GM21526 (cell line): ENCODE data around the gene CCT5.
A peak's percentile ranks its signal among the peaks of the same experiment; 100 is the strongest.

Experiments
- ATAC-seq: cut with Tn5 transposase; IDR thresholded peaks from one replicate; pipeline ENCODE4 v1.9.1; 2021; ENCODE audit warnings: moderate library complexity; ENCODE audit not compliant: unreplicated experiment, low FRiP score

Gene CCT5

DNA sequence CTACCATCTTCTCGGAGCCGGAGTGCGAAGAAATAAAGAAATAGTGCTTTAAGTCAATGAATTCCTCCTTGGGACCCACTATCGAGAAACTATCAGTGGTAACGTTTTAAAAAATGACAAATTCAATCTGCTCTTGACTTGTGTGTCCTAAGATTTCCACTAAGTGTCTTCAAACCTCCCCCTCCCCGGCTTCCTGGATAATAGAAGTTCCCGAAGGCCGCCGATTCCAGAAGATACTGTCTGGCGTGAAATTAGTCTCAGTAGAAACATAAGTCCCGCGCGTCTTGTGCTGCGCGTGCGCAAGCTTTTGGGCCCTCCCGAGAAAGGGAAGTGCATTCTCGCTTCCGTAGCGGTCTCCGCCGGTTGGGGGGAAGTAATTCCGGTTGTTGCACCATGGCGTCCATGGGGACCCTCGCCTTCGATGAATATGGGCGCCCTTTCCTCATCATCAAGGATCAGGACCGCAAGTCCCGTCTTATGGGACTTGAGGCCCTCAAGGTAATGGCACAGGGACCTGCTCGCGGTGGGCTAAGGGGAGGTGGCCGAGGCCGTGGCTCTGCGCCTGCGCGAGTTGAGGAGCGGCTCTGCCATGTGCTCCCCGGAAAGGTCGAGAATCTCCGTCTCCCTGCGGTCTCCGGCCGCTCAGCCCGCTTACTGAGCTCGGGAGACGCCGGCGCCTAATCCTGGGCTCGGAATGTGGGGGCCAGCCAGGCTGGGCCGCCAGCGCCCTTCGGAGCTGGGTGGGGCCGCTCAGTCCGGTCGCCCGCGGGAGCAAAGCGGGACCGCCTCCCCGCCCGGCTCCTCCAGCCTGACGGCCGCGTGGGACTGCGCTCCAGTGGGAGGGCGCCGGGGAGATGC, at the start of gene CCT5:
Gene CCT5 (plus strand): TSS at position 333 of the 858 bp plus-strand sequence. CDS start 61 bp downstream, at position 394.
- peak; percentile 79 for ATAC-seq

DNA sequence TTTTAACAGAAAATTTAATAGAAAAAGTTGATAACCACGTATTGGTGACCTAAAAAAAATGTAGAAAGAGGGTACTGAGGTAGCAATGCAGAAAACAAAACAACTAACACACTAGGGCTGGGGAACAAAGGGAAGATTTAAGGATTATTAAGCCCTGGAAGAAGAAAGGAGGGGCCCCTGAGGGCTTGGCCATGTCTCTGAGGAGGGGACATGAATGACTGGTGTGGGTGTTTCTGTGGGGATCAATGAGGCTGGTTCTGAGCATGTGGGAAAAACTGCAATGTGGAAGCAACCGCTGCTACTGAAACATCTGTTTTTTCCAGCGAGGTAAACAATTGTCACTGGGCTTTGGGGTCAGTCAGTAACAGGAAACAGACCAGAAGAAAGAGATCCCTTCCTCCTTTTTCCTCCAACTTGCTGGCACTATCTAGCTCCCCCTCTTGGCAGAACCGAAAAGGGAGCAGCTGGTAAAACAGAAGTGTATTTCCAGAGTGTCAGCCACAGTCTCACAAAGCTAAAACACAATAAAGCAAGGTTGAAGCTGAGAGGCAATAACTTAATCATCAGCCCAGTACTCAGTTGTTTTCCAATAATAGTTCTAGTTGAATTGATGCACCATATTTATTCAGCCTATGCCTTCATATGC, 48.7 kb upstream of the CCT5 start:
- ATAC-seq = no peak

DNA sequence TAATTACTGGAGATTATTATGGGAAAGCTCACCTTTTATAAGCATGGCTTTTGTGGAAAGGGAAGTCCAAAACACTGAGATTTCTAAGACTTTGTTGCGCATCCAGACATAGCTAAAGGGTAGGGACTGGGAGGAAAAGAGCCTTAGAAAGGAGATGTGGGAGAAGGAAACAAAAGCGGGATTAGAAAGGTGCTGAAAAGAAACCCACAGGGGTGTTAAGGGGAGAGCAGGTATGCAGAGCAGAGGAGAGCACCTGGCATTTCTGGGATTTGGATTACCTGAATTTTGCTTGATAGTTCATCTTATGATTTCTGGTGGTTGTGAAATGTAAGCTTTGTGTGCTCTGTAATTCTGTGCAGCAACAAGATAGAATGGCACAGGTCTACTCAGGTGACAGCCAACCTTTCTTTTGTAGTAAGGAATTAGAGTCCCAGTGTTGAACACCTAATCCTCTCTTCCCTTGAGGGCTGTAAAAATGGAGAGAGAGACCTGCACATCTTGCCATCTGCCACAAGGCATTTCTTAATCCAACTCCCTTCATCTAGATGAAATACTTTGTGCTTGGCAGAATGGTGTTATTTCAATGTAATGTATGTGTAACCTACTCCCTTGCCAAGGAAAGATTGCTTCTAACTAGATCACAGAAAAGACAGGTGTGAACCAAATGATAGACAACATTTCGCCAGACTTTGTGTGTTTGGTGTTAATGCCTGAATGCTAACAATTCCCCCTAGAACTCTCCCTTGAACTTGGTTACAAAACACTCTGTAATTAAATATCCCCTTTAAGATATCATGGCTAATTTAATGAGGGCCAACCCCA, 47.8 kb upstream of the CCT5 start:
- no peak for ATAC-seq

DNA sequence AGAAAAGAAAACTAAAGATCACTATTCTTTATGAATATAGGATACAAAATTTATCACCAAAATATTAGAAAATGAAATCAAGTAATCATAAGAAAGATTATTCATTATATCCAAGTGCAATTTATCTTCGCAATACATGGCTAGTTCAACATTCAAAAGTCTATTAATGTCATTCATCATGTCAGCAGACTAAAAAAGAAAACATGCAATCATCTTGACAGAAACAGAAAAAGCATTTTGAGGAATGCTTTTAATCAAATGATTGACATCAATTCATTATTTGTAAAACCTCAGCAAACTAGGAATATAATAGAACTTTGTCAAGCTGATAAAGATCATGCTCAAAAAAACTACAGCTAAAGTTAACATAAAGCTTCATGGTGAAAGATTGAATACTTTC, 41.1 kb upstream of the CCT5 start:
- no peak for ATAC-seq

DNA sequence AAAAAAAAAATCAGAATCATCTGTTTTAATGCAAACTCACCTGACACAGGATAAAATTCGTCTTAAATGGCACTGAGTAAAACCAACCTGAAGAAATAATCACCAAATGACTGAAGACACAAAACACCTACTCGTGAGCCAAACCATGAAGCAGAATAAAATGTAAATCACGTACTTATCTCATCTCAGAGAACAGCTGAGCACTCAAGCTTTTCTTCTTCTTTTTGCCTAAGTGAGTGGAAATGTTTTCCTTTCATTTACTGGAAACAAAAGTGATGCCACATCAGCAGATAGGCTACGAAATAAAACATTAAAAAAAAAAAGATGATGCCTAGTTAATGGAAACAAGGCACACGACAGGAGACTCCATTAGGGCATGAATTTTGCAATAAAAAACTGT, 36.8 kb upstream of the CCT5 start:
- ATAC-seq = no peak

DNA sequence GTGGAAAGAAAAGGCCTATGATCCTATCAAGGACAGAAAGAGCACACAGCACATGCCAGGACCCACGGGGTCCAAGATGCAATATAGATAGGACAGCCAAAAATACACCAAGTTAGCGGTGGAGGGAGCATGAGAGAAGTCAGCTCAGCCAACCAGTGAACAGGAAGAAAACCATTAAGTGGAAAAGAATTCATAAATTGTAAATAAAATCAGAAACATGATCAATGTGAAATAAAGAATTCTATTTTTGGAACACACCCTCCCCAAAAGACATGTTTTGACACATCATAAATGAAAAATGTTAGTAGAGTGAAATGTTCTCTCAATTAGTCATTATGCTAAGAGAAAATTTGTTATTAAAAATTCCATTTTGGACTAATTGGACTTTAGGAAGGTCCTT, 36.0 kb upstream of the CCT5 start:
- no peak for ATAC-seq

DNA sequence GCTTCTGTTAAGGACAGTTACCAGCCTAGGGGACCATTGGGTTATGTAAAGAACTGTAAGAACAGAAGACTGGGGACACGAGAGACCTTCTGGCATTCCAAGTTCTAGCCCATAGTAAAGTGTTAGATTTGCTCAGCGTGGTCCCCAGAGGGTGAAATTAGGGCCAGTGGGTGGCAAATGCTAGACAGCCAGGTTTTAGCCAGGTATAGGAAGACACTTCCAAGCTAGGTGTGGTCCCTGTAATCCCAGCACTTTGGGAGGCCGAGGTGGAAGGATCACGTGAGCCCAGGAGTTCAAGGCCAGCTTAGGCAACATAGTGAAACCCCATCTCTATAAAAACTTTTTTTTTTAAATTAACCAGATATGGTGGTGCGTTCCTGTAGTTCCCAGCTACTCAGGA, 34.7 kb upstream of the CCT5 start:
- ATAC-seq = no peak

DNA sequence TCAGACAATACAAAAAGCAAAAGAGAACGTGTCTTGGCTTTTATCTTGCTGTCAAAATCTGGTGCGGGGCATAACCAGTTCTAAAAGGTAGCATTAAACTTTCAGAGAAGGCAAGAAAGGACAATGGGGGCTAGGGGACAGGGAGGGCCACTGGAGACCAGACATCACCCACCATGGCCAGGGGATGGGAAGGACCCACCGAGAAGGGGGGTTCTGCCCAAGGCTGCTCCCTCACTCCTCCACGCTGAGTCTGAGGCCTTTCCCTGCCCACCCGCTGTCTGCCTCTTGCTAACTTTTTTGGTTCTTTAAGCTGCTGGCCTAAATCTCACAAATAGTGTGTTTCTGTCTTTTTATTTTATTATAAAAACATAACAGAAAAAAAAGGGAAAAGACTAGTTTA, 34.0 kb upstream of the CCT5 start:
- ATAC-seq = no peak

DNA sequence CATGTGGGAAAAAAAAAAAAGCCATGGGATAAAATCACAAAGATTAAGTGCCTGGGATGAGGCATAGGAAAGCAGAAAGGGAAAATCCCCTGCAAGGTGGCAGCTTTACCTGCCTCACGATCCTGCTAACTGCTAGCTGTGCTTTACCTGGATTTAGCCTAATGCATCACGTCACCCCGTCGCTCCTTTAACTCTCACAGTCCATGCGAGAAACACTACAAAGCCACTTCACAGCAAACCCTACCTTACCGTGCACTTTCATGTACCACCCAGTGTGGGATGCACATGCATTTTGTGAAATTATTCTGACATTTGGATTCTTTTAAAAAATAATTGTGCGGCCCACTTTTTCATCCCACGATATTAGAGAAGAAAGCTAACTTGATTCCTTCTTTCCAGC, 31.4 kb upstream of the CCT5 start:
- ATAC-seq = no peak

DNA sequence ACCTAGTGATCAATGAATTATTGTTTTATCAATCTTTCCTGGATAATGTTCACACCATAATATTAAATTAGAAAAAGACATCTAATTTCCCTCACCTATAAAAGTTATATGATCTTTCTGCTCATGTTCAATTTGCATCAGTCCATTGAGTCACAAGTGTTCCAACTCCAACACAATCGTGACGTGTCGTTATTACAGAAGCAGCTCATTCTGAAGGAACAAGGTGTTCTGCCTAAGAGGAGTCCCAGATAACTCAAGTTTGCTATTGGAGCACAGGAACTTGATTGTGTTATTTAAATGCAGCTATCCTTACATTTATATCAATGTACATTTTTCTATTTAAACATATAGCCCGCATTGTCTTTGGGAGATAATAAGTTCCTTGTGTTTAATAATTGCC, 31.0 kb upstream of the CCT5 start:
- ATAC-seq = no peak

DNA sequence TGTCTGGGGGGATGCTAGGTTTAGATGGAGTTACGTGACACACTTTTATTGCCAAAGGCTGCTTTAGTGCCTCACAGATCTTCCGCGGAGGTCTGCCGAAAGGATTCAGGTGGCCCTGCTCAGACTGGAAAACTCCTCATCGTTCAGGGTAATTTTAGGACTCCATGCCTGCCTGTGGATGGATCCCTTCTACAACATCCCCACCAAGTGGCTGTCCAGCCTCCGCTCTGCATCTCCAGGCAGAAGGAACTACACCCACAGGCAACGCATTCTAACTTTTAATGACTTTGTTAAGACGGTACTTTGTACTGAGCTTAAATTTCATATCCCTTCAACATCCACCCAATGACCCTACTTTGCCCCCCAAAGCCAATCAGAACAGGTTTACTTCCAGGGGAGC, 29.8 kb upstream of the CCT5 start:
- ATAC-seq = no peak

DNA sequence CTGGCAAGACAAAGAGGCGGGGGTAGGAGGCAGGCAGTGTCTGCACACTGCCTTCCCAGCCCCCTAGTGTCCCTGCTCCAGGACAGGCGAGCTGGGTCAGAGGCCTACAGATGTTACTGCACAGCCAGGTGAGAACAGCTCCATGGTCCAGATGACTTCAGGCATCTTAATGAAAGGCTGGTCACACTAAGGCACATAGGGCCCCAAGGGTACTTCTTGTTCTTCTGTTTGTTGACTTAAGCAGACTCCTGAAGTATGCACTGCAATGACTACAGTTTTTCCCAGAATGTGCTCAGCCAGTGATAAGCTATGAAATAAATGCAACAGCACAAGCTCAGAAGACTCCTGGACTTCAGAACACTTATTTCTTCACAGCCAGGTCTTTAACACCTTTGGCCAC, 27.8 kb upstream of the CCT5 start:
- ATAC-seq = no peak

DNA sequence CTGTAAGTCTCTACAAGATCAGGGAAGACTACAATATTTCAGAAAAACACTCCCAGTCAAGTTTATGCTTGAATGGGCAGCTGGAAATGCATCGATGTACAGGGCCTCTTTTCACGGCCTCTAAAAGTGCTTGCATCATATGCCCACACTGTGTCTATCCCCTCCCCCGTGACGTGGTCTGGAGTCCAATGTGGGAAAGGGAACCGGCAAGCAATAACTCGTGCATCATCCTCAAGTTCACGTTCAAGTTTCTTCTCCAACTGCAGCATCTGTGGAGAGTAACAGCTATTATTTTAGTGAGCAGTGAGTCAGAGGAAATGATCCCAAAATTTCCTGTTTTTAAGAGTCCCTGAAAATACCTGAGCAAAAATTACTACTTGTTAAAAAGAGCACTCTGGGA, 22.7 kb upstream of the CCT5 start:
- no peak for ATAC-seq

DNA sequence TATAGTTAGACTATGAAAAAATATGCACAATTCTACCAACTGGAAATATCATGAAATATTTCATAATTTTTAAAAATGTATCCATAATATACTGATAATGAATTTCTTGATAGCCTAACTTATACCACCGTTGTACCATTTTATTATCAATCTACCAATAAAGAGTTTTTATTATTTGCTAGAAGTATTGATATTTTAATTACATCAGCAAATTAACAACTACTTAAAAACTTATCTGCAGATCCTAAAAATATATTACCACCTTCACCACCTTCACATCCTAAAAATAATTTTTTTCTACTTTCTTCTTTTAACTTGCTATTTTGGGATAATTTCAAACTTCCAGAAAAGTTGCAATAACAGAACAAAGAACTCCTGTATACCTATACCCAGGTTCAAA, 21.8 kb upstream of the CCT5 start:
- no peak for ATAC-seq

DNA sequence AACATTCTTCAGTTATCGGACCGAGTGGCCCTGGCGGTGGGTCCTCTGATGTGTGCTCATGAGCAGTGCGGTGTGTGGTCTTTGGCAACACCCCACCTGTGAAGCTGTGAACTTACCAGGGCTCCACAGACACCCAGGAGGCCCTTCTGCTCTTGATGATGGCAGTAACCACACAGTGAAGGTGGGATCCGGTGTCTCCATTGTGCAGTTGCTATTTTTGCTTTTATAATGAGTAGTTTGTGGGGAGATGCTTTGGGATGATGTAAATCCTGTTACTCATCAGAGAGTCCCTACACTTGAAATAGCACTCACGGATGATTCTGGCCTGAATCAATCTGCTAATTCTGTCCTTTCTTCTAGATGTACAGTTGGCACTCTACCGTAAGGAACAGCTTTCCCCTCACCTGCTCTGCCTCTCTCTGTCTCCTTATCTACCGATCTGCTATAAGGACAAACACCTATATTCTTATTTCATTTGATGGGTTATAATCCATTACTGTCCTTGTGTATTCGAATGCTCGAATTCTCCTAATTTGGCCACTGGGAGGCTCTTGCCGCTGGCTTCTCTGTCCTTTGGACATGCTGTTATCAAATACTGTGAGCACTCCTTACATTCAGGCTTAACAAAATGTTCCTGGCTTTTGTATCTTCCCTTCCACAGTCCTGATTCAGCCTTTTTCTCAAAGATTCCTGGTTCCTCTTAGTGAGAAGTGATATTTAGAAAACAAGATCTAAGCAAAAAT, 20.6 kb upstream of the CCT5 start:
- no peak for ATAC-seq

DNA sequence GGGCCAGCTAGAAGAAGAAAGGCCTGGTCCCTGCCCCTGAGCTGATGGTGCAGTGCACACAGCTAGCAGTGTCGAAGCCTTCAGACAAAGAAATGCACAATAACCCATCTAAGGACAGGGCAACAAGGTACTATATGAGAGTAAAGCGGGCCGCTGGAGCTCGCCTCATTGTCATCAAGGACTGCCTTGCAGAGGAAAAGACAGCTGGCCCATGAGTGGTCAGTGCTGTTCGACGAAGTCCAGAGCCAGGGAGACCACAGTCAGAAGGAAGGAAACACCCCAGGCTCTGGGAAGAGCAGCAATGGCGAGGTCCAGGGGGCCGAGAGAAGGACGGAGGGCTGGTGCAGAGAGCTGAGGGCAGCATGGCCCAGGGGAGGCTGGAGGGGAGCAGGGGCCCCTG, 17.7 kb upstream of the CCT5 start:
- no peak for ATAC-seq

DNA sequence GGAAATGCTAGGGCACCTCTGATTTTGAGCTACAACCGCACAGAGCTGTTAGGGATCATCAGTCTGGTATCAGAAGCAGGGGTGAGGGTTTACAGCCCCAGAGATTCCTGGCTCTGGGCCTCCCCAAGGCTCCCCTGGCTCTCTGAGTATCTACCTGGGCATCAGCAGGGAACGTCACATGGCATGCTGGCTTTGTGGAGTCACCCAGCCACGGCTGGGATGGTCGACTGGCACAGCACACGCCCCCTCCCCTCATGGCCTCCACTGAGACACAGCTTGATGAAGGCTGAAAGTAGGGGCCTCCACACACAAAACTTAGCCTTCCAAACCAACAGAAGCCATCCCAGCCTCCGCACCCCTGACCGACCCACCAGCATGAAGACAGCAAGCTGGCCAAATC, 17.1 kb upstream of the CCT5 start:
- no peak for ATAC-seq

DNA sequence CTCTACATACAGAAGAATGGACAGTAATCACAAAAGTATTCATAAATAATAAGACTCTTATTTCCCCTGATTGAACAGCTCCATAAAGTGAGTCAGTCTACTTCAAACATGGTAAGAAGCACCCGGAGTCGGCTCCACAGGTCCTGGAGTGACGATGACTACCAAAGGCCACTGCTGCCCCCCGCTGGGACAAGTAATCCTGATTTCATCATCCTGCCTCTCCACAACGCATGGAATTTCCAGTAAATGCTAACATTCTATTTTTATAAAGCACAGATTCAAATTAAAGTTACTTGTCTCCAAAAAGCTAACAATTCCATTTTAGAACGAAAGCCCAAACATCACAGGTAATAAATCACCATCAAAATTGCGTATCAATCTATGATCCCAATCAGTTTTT, 16.6 kb upstream of the CCT5 start:
- ATAC-seq = no peak

DNA sequence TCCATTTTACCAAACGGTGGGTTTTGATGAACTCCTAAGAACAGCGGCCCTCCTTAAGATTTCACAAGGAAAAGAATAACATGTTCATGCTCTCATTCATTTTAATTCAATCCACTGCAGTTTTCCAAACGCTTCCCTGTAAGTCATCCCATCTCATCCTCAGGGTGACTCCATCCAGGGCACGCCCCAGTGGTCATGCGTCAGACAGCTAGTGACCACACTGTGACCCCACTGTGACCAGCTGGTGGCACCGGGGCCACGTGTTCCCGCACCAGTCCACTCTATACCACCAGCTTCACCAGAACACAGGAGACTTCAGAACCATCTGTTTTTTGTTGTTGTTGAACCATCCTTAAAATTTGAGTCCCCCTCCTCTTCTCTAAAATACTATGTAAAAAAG, 14.7 kb upstream of the CCT5 start:
- no peak for ATAC-seq

DNA sequence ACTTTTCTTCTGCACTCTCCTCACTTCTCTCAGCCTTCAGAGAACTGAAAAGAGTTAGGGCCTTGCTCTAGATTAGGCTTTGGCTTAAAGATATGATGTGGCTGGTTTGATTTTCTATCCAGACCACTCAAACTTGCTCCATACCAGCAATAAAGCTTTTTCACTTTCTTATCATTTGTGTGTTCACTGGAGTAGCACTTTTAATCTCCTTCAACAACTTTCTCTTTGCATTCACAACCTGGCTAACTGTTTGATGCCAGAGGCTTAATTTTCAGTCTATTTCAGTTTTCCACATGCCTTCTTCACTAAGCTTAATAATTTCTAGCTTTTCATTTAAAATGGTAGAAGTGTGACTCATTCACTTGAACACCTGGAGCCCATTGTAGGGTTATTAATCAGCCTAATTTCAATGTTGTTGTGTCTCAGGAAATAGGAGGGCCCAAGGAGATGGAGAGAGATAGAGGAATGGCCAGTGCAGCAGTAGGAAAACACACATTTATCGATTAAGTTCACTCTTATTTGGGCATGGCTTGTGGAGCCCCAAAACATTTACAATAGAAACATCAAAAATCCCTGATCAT, 6.3 kb upstream of the CCT5 start:
- ATAC-seq = no peak
